NCI-H187 treated with DMSO at 0.1 percent for 48 hours (cell line): ENCODE data around the gene NEMF.
"Not testable (repeated sequence)": the region's sequence is repeated elsewhere in the genome, so short reads cannot be mapped to it uniquely, and the experiment has no call there.

Experiments
- DNase-seq: peaks from one replicate; lab custom pipeline; 2025; lab: John Stamatoyannopoulos, UW

The NEMF gene

DNA sequence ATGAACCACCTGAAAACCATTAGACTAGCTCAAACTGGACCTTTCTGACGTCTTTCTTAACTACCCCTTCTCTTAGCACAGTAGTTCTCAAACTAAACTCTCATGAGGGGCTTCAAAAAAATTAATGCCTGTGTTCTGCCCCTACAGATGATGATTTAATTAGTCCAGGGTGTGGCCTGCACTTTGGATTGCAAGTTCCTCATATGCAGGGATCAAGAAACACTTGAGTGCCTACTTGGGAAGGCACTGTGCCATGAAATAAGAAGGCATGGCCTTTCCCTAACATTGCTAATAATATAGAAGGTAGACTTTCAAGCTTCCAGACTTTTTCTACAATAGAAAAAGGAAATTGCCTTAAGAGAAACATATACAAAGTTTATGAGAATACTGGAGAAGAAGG is 107.4 kb downstream of the NEMF start:
- DNase-seq = no peak

DNA sequence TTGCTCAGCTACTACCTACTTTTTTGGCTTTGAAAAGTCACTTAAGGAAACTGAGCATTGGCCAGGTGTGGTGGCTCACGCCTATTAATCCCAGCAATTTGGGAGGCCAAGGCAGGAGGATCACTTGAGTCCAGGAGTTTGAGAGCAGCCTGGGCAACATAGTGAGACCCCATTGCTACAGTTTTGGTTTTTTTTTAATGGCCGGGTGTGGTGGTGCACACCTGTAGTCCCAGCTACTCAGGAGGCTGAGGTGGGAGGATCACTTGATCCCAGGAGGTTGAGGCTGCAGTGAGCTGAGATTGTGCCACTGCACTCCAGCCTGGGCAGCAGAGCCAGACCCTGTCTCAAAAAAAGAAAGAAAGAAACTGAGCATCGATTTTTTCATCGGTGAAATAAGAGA is 116.9 kb downstream of the NEMF start:
- DNase-seq = not testable (repeated sequence)

DNA sequence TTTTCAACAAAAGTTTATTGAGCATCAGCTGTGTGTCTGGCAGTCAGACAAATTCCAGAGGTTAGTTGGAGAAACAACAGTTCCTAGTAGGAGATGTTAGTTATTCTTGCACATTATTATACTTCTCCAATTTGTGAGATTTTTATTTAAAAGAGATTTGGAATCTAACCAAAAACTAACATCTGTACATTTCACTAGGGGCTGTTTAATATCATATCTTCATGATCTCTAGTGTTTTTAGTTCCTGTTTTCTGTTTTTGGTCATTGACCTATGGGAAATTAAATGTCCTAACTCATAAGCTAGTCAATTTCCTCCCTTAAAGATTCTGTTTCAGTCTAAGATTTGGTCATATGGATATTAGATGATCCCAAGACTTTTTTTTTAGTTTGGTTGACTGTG is 118.8 kb downstream of the NEMF start:
- no peak for DNase-seq

DNA sequence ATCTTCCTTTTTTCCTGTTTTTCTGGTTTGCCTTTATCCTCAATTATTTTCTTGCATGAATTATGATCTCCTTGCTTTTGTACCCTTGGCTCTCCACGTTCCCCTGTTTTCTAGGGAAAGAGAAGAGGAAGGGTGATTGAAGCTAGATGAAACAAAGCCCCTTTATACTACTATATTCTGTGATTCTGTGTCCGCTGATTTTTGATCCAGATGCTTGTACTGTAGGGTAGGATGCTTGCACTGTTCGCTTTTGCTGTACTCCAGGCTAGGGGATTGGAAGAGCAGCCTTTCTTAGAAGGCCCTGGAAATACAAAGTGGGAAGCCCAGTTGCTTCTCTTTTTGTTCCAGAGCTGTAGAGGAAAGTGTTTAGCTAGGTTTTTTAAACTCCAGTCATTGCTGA is 119.7 kb downstream of the NEMF start:
- DNase-seq = no peak
